ENCODE results near the gene SLC13A2. TPM values are rescaled to one million over a fixed set of nuclear protein-coding genes. Genes with fewer than 3 reads are reported as not detected.
"Not testable (repeated sequence)": the region's sequence is repeated elsewhere in the genome, so short reads cannot be mapped to it uniquely, and the experiment has no call there.

SLC13A2 gene
- total RNA-seq, 1 donor from 2014 or later = 0.55 TPM

GRCh38 chr17:28511858-28512461 lies 38.5 kb downstream of the SLC13A2 start:
- ATAC-seq = no peak
- no peak for DNase-seq (ENCODE audit: low spot score)

GRCh38 chr17:28513476-28513875 lies 40.0 kb downstream of the SLC13A2 start:
- ATAC-seq = no peak
- no peak for DNase-seq (ENCODE audit: low spot score)

DNA sequence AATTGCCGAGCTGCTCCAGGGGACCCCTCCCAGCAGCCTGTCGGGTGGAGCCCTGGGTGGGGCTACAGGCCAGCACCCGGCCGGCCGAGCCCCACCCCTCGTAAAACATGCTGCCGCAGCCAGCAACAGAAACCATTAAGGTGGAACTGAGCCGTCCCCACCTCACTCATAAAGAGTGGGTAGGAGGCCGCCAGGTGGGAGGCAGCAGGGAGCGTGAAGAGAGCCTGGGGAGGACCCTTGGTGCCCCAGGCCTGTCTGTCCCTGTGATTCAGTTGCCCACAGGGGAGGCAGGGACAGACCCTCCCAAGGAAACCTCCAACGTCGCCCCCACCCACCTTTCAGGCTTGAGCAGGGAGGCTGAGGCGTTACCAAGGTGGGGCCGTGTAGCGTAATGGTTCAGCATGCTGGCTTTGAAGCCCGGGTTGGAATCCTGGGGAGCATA lies 41.1 kb downstream of the SLC13A2 start:
- no peak for ATAC-seq
- no peak for DNase-seq (ENCODE audit: low spot score)

- no peak for ATAC-seq
These were observed 42.1 kb downstream of the SLC13A2 start for GRCh38 chr17:28515518-28515917.

GRCh38 chr17:28518132-28518531 lies 44.7 kb downstream of the SLC13A2 start:
- ATAC-seq (no peak), DNase-seq (ENCODE audit: low spot score) (no peak)

More at GRCh38 chr17:28515518-28515917, 42.1 kb downstream of the SLC13A2 start:
- DNase-seq (ENCODE audit: low spot score) = no peak

DNA sequence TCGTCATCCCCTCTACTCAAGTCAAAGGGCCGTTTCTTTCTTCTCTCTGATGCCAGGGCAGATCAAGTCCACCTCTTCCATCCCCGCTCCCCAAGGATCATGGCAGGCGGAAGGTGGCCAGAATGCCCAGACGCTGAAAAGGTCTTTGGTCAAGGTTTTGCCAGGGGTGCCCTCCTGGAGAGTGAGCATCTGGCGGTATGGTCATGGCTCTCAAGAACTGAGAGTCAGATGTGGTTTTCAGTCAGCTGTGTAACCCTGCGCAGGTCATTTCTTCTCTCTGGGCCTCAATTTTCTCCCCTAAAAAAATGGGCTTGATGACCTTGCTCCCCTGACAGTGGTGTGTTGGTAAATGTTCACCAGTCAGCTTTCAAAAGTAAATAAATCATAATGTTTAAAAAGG lies 45.1 kb downstream of the SLC13A2 start:
- DNase-seq (ENCODE audit: low spot score) = no peak
- no peak for ATAC-seq

GRCh38 chr17:28519236-28519635 lies 45.8 kb downstream of the SLC13A2 start:
- no peak for DNase-seq (ENCODE audit: low spot score)
- no peak for ATAC-seq

DNA sequence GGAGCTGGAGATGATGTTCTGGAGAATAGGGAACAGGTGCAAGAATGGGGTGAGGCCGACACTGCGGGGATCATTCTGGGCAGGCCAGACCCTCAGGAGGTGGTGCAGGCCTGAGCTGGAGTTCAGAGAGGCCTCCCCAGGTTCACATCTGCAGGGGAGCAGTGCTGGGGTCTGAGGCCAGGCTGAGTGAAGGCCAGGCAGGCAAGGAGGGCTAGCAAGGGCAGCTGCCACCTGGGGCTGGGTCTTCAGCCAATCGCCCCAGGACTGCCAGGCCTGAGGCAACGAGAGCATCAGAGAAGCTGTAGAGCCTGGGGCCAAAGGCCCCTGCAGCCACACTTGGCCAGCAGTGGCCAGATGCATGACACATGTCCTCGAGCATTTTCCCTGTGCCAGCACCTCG lies 47.2 kb downstream of the SLC13A2 start:
- ATAC-seq (no peak), DNase-seq (ENCODE audit: low spot score) (no peak)

GRCh38 chr17:28521311-28522085 lies 48.1 kb downstream of the SLC13A2 start:
- no peak for ATAC-seq
- DNase-seq (ENCODE audit: low spot score) = no peak

DNA sequence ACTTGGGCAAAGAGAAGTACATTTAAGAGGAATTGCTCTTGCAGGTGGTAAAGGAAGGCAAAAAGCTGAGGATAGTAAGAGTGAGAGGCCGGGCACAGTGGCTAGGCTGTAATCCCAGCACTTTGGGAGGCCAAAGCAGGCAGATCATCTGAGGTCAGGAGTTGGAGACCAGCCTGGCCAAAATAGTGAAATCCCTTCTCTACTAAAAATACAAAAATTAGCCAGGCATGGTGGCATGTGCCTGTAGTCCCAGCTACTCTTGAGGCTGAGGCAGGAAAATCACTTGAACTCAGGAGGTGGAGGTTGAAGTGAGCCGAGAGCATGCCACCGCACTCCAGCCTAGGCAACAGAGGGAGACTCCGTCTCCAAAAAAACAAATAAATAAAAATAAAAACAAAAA lies 48.8 kb downstream of the SLC13A2 start:
- not testable (repeated sequence) for ATAC-seq; DNase-seq (ENCODE audit: low spot score)

DNA sequence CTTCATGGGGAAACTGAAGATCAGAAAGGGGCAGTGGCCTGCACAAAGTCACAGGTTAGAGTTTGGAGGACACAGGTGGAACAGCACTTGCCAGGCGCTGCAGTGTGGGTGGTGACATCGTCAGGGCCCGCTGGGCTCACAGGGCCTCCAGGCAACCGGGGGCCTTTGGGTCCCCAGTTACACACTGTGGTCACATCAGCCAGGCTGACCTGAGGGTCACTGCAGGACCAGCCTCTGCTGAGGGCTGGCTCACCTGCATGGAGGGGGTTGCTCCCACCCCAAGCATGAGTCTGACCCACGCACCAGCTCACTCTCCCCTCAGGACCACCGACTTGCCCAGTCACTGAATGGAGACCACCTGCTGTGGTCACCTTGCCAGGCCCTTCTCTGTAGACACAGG lies 49.7 kb downstream of the SLC13A2 start:
- no peak for DNase-seq (ENCODE audit: low spot score)
- no peak for ATAC-seq

GRCh38 chr17:28523876-28524275 lies 50.4 kb downstream of the SLC13A2 start:
- DNase-seq (ENCODE audit: low spot score) (no peak), ATAC-seq (no peak)

- ATAC-seq = no peak
- no peak for DNase-seq (ENCODE audit: low spot score)
These were observed 51.3 kb downstream of the SLC13A2 start for GRCh38 chr17:28524476-28525424.

DNA sequence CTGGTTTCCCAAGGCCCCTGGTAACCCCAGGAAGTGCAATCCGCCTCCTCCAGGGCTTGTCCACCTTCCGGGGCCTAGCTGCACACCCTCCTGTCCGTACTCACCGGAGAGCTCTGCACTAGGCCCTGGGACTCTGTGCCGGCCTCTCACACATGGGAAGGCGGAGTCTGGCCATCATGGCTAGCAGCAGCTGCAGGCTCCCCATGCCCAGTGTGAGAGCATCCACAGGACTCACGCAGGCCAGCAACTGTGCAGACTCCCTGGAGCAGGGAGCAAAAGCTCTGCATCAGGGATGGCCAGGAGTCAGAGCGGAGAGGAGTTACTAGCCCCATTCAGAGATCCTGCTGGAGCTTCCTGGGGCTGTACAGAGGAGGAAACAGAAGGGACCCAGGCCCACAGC lies 52.9 kb downstream of the SLC13A2 start:
- ATAC-seq = no peak

GRCh38 chr17:28527181-28527681 lies 53.8 kb downstream of the SLC13A2 start:
- ATAC-seq (no peak), DNase-seq (ENCODE audit: low spot score) (no peak)

More for the DNA sequence above, 52.9 kb downstream of the SLC13A2 start:
- DNase-seq (ENCODE audit: low spot score) = no peak

DNA sequence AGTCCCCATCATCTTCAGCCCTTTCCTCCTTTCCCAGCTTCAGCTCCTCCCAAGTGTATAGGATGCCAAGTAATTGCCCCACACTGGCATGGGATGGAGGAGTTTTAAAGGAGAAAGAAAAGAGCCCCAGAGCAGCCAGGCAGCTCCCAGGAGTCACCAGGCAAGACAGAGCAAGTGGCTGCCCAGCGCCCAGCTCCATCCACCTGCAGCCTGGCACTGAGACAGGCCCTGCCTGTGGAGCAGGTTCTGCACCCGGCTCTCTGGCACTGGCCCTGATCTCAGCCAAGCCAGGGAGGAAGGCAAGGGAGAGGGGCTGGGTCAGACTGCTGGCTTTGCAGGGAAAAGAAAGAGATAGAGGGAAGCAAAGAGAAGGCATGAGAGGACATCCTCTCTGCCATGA lies 54.4 kb downstream of the SLC13A2 start:
- DNase-seq (ENCODE audit: low spot score) (no peak), ATAC-seq (no peak)

GRCh38 chr17:28528327-28529012 lies 55.0 kb downstream of the SLC13A2 start:
- ATAC-seq = no peak
- DNase-seq (ENCODE audit: low spot score) = no peak

- ATAC-seq (no peak), DNase-seq (ENCODE audit: low spot score) (no peak)
These were observed 55.6 kb downstream of the SLC13A2 start for GRCh38 chr17:28529013-28529400.

DNA sequence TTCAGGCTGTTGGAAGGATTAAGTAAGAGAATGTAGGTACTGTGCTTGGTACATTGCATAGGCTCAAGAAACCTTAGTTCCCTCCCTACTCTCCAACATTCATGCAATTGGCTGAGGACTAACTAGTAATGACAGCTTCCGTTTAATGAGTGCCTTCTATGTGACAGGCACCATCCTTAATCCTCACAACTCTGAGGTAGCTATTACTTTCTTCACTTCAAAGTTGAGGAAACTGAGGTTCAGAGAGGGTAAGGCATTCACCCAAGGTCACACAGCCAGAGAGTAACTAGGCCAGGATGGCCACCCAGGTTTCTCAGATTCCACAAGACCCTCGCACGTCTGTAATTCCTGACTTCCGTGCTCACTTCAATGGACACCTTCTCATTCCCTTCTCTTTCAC lies 56.8 kb downstream of the SLC13A2 start:
- no peak for DNase-seq (ENCODE audit: low spot score)
- ATAC-seq = no peak

DNA sequence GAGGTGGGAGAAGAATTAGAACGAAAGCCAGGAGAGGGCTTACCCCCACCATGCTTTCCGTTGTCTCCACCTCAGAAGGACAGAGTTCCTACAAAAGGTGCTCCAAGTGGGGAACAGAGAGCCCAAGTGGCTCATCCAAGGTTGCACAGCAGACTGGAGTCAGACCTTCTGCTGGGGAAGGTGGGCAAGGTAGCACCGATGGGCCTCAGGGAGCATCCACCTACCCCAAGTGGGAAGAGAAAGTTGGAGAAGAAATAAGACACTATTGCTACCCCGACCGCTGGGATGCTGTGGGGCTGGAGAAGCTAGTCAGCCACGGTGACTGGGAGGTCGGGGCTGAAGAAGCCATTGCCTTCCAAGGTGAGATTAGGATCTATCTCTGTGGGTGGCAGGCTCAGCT lies 57.5 kb downstream of the SLC13A2 start:
- DNase-seq (ENCODE audit: low spot score) = no peak
- ATAC-seq = no peak
